Astrocyte (in vitro differentiated cells and primary cell): ENCODE results near the gene PDIA2. TPM values are rescaled to one million over a fixed set of nuclear protein-coding genes. Genes with fewer than 3 reads are reported as not detected.

Experiments
- DNase-seq: peaks from one replicate; pipeline ENCODE4 v3.0.0-alpha.2; 2010; ENCODE audit warnings: low read depth
- FAIRE-seq: peaks from 2 replicates; lab custom pipeline; 2011; peaks lifted over from hg19 to GRCh38; lab: Jason Lieb, UNC
- H2AFZ ChIP-seq: 2 replicates; pipeline ENCODE4 v1.6.0; 2012; ENCODE audit warnings: low read depth, low read length, inconsistent platforms
- H3K27ac ChIP-seq: 2 replicates; pipeline ENCODE4 v1.5.1; 2011; ENCODE audit warnings: low read depth, low read length, inconsistent platforms
- H3K27me3 ChIP-seq: 2 replicates; pipeline ENCODE4 v1.6.0; 2011; ENCODE audit warnings: low read length, inconsistent platforms; ENCODE audit not compliant: insufficient read depth
- H3K36me3 ChIP-seq: 2 replicates; pipeline ENCODE4 v1.5.1; 2011; ENCODE audit warnings: low read length, inconsistent platforms; ENCODE audit not compliant: insufficient read depth
- H3K4me1 ChIP-seq: 2 replicates; pipeline ENCODE4 v1.5.1; 2011; ENCODE audit warnings: low read length, inconsistent platforms; ENCODE audit not compliant: insufficient read depth
- H3K4me2 ChIP-seq: 2 replicates; pipeline ENCODE4 v1.6.0; 2012; ENCODE audit warnings: low read length, inconsistent platforms
- H3K4me3 ChIP-seq: 2 replicates; pipeline ENCODE4 v1.5.1; 2011; ENCODE audit warnings: low read depth, mild to moderate bottlenecking, low read length, inconsistent platforms; ENCODE audit not compliant: insufficient read depth
- H3K79me2 ChIP-seq: 2 replicates; pipeline ENCODE4 v1.6.0; 2012; ENCODE audit warnings: mild to moderate bottlenecking, low read length, inconsistent platforms; ENCODE audit not compliant: insufficient read depth
- H3K9ac ChIP-seq: 2 replicates; pipeline ENCODE4 v1.6.0; 2012; ENCODE audit warnings: mild to moderate bottlenecking, low read length, inconsistent platforms
- H3K9me3 ChIP-seq: 2 replicates; pipeline ENCODE4 v1.5.1; 2012; ENCODE audit warnings: low read depth, mild to moderate bottlenecking, low read length, inconsistent platforms; ENCODE audit not compliant: insufficient read depth
- H4K20me1 ChIP-seq: 2 replicates; pipeline ENCODE4 v1.6.0; 2012; ENCODE audit warnings: low read length, inconsistent platforms; ENCODE audit not compliant: insufficient read depth
- H3K27ac Mint-ChIP-seq: one replicate; pipeline ENCODE4 v1.8.0; 2021; ENCODE audit warnings: mild to moderate bottlenecking, mixed read lengths; ENCODE audit not compliant: unreplicated experiment
- H3K27me3 Mint-ChIP-seq: one replicate; pipeline ENCODE4 v1.8.0; 2021; ENCODE audit warnings: low read depth, mixed read lengths; ENCODE audit not compliant: unreplicated experiment
- H3K36me3 Mint-ChIP-seq: one replicate; pipeline ENCODE4 v1.8.0; 2021; ENCODE audit warnings: low read depth, mixed read lengths; ENCODE audit not compliant: unreplicated experiment
- H3K4me1 Mint-ChIP-seq: one replicate; pipeline ENCODE4 v1.8.0; 2021; ENCODE audit warnings: low read depth, mixed read lengths; ENCODE audit not compliant: unreplicated experiment
- H3K4me3 Mint-ChIP-seq: one replicate; pipeline ENCODE4 v1.8.0; 2021; ENCODE audit warnings: mild to moderate bottlenecking, moderate library complexity, mixed read lengths; ENCODE audit not compliant: unreplicated experiment
- H3K9me3 Mint-ChIP-seq: one replicate; pipeline ENCODE4 v1.8.0; 2021; ENCODE audit warnings: mild to moderate bottlenecking, mixed read lengths; ENCODE audit not compliant: unreplicated experiment
- EZH2 ChIP-seq: IDR thresholded peaks from 2 replicates; pipeline ENCODE4 v1.6.1; 2012; ENCODE audit warnings: mild to moderate bottlenecking, low read length, inconsistent platforms; ENCODE audit not compliant: insufficient read depth
- total RNA-seq: library from RNA; stranded (reverse); gene quantifications from 2 replicates; pipeline ENCODE4 v1.2.1, GENCODE V29; 2021
- TF ChIP-seq, protein P1 (sequence below): IDR thresholded peaks from 2 replicates; pipeline ENCODE4 v1.5.1; 2011; ENCODE audit warnings: low read depth, mild to moderate bottlenecking, inconsistent platforms, low read length, moderate library complexity; ENCODE audit not compliant: insufficient read depth

PDIA2 gene
- total RNA-seq, 1 donor from 2014 or later, result 1.5 TPM

GRCh38 chr16:282491-282890 lies 473 bp upstream of the PDIA2 start:
- peaks cover 7% of the 10 kb centered on the region for H3K27me3 ChIP-seq
- H3K4me2 ChIP-seq, result no peak overlapping the region
- Mint-ChIP-seq H3K36me3 (no peaks in the 10 kb centered on the region), H3K9me3 (no peaks in the 10 kb centered on the region), H3K4me3 (no peak overlapping the region), H3K4me1 (no peaks in the 10 kb centered on the region), H3K27ac (no peak overlapping the region), H3K27me3 (peaks cover 5% of the 10 kb centered on the region)
- no peaks in the 10 kb centered on the region for H3K4me1 ChIP-seq
- no peak overlapping the region for H2AFZ ChIP-seq
- peaks cover 4% of the 10 kb centered on the region for H4K20me1 ChIP-seq
- H3K79me2 ChIP-seq, result no peaks in the 10 kb centered on the region
- DNase-seq (no peak), FAIRE-seq (no peak)
- H3K36me3 ChIP-seq, result no peaks in the 10 kb centered on the region
- no peak for TF ChIP-seq EZH2
- TF ChIP-seq, protein P1, sequence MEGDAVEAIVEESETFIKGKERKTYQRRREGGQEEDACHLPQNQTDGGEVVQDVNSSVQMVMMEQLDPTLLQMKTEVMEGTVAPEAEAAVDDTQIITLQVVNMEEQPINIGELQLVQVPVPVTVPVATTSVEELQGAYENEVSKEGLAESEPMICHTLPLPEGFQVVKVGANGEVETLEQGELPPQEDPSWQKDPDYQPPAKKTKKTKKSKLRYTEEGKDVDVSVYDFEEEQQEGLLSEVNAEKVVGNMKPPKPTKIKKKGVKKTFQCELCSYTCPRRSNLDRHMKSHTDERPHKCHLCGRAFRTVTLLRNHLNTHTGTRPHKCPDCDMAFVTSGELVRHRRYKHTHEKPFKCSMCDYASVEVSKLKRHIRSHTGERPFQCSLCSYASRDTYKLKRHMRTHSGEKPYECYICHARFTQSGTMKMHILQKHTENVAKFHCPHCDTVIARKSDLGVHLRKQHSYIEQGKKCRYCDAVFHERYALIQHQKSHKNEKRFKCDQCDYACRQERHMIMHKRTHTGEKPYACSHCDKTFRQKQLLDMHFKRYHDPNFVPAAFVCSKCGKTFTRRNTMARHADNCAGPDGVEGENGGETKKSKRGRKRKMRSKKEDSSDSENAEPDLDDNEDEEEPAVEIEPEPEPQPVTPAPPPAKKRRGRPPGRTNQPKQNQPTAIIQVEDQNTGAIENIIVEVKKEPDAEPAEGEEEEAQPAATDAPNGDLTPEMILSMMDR, result no peak
- H3K4me3 ChIP-seq, result no peak overlapping the region
- no peaks in the 10 kb centered on the region for H3K9me3 ChIP-seq
- H3K9ac ChIP-seq, result no peak overlapping the region
- no peak overlapping the region for H3K27ac ChIP-seq

DNA sequence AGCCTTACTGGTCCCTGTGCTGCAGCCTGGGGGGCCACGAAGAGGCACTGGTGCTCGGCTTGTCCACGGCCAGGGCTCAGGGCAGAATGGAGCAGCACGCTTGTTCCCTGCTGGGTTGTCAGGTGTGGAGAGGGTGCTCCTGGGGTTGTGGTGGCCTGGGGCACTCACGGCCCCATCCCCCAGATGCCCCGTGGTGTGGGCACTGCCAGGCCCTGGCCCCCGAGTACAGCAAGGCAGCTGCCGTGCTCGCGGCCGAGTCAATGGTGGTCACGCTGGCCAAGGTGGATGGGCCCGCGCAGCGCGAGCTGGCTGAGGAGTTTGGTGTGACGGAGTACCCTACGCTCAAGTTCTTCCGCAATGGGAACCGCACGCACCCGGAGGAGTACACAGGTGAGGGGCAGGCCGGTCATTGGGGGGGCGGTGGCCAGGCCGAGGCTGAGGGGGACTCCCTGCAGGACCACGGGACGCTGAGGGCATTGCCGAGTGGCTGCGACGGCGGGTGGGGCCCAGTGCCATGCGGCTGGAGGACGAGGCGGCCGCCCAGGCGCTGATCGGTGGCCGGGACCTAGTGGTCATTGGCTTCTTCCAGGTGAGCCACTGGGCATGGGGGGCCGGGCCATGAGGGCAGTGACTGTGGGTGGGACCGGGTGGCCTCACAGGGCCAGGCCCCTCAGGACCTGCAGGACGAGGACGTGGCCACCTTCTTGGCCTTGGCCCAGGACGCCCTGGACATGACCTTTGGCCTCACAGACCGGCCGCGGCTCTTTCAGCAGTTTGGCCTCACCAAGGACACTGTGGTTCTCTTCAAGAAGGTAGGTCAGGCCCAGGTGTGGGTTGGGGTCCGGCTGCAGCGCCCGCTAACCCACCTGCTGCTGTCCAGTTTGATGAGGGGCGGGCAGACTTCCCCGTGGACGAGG lies 1.5 kb downstream of the PDIA2 start:
- TF ChIP-seq EZH2, result no peak
- TF ChIP-seq, protein P1, result no peak

More for the DNA sequence above, 1.5 kb downstream of the PDIA2 start:
- H3K27me3 Mint-ChIP-seq, result no peaks in the 10 kb centered on the region
- Histone ChIP-seq H3K79me2 (no peaks in the 10 kb centered on the region), H3K36me3 (no peaks in the 10 kb centered on the region), H4K20me1 (no peaks in the 10 kb centered on the region), H3K27me3 (peaks cover 5% of the 10 kb centered on the region), H3K4me1 (no peaks in the 10 kb centered on the region), H3K4me2 (no peak overlapping the region), H2AFZ (no peak overlapping the region), H3K27ac (no peak overlapping the region), H3K9ac (no peak overlapping the region), H3K4me3 (no peak overlapping the region), H3K9me3 (no peaks in the 10 kb centered on the region)
- FAIRE-seq, result no peak
- no peaks in the 10 kb centered on the region for H3K4me1 Mint-ChIP-seq
- DNase-seq, result no peak
- peaks cover 5% of the 10 kb centered on the region for H3K36me3 Mint-ChIP-seq
- H3K27ac Mint-ChIP-seq, result no peak overlapping the region
- no peak overlapping the region for H3K4me3 Mint-ChIP-seq
- H3K9me3 Mint-ChIP-seq, result no peaks in the 10 kb centered on the region
